ENCODE results near the gene IQSEC1. TPM values are rescaled to one million over a fixed set of nuclear protein-coding genes. Genes with fewer than 3 reads are reported as not detected.

Gene IQSEC1
- total and polyA plus RNA-seq, 9 of the 15 experiments (the other 6 are each of a cell fraction or from before 2014, with no cell fraction given) = 0.56 to 39.0 (median 6.8) TPM

DNA sequence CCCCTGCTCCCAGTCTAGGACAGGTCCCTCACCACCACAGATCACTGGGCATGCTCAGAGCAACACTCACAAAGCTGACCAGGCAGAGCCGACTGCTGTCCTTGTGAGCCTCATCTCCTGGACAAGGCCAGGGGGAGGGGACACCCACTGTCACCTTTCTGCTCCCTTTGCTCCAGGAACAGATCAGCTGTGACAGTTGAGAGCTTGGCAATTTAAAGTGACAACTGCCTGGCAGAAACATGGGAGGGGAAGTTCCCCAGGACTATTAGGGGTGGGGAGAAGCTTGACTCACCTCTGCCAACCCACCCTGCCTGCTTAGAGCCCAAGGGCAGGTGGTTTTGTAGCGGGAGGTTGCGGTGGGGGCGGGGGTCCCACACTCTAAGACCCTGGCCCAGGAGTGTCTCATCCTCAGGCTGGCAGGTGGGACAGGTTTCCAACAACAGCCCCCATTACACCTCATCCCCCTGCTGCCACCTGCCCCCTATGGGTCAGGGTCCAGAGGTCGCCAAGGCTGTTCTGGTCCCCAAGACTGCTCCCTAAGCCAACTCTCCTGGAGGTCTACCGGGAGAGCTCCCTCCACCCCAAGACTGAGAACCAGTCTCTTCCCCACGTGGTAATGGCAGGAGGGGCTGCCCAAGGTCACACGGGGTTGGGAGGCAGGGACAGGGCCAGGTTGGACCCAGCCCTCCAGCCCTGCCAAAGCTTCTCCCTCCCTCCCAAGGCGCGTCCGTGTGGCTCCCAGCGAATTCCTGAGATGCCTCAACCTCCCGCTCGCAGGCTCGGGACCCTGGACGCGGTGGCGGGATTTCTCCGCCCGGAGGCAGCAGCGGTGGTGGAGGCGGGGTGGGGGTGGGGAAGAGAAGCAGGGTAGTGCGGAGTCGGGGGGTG, 80.4 kb downstream of the IQSEC1 start (continued):
- TF ChIP-seq, protein P1, sequence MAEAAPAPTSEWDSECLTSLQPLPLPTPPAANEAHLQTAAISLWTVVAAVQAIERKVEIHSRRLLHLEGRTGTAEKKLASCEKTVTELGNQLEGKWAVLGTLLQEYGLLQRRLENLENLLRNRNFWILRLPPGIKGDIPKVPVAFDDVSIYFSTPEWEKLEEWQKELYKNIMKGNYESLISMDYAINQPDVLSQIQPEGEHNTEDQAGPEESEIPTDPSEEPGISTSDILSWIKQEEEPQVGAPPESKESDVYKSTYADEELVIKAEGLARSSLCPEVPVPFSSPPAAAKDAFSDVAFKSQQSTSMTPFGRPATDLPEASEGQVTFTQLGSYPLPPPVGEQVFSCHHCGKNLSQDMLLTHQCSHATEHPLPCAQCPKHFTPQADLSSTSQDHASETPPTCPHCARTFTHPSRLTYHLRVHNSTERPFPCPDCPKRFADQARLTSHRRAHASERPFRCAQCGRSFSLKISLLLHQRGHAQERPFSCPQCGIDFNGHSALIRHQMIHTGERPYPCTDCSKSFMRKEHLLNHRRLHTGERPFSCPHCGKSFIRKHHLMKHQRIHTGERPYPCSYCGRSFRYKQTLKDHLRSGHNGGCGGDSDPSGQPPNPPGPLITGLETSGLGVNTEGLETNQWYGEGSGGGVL (CRISPR knock-in tag; IDR thresholded peaks at IDR 0.05) = no peak
- no peak for TF ChIP-seq BCL6 (CRISPR knock-in tag; IDR thresholded peaks at IDR 0.05)
- TF ChIP-seq, protein P2, sequence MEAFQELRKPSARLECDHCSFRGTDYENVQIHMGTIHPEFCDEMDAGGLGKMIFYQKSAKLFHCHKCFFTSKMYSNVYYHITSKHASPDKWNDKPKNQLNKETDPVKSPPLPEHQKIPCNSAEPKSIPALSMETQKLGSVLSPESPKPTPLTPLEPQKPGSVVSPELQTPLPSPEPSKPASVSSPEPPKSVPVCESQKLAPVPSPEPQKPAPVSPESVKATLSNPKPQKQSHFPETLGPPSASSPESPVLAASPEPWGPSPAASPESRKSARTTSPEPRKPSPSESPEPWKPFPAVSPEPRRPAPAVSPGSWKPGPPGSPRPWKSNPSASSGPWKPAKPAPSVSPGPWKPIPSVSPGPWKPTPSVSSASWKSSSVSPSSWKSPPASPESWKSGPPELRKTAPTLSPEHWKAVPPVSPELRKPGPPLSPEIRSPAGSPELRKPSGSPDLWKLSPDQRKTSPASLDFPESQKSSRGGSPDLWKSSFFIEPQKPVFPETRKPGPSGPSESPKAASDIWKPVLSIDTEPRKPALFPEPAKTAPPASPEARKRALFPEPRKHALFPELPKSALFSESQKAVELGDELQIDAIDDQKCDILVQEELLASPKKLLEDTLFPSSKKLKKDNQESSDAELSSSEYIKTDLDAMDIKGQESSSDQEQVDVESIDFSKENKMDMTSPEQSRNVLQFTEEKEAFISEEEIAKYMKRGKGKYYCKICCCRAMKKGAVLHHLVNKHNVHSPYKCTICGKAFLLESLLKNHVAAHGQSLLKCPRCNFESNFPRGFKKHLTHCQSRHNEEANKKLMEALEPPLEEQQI (IDR thresholded peaks at IDR 0.05) = no peak
- TF ChIP-seq EP400 (IDR thresholded peaks at IDR 0.05) = no peak
- no peak for TF ChIP-seq IRF2 (CRISPR knock-in tag; IDR thresholded peaks at IDR 0.05)
- TF ChIP-seq L3MBTL2 (IDR thresholded peaks at IDR 0.05) = 0 out of 2 replicates have a peak, but pooled peaks have one; percentile 4
- 0 out of 2 replicates have a peak, but pooled peaks have one; percentile 29 for TF ChIP-seq E2F3 (CRISPR knock-in tag; IDR thresholded peaks at IDR 0.05)
- TF ChIP-seq, protein P3, sequence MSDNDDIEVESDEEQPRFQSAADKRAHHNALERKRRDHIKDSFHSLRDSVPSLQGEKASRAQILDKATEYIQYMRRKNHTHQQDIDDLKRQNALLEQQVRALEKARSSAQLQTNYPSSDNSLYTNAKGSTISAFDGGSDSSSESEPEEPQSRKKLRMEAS (CRISPR knock-in tag; IDR thresholded peaks at IDR 0.05) = peak; percentile 69
- no peak for TF ChIP-seq ELF4 (CRISPR knock-in tag; IDR thresholded peaks at IDR 0.05)
- TF ChIP-seq, protein P4, sequence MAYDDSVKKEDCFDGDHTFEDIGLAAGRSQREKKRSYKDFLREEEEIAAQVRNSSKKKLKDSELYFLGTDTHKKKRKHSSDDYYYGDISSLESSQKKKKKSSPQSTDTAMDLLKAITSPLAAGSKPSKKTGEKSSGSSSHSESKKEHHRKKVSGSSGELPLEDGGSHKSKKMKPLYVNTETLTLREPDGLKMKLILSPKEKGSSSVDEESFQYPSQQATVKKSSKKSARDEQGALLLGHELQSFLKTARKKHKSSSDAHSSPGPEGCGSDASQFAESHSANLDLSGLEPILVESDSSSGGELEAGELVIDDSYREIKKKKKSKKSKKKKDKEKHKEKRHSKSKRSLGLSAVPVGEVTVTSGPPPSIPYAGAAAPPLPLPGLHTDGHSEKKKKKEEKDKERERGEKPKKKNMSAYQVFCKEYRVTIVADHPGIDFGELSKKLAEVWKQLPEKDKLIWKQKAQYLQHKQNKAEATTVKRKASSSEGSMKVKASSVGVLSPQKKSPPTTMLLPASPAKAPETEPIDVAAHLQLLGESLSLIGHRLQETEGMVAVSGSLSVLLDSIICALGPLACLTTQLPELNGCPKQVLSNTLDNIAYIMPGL (CRISPR knock-in tag; IDR thresholded peaks at IDR 0.05) = no peak
- 0 out of 4 replicates have a peak, but pooled peaks have one; percentile 4 to 8 for TF ChIP-seq MAZ (CRISPR knock-in tag; conservative IDR thresholded peaks at IDR 0.05 in 1 of 2, IDR thresholded peaks at IDR 0.05 in 1 of 2)
- TF ChIP-seq, protein P5, sequence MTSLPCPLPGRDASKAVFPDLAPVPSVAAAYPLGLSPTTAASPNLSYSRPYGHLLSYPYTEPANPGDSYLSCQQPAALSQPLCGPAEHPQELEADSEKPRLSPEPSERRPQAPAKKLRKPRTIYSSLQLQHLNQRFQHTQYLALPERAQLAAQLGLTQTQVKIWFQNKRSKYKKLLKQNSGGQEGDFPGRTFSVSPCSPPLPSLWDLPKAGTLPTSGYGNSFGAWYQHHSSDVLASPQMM (CRISPR knock-in tag; IDR thresholded peaks at IDR 0.05) = no peak
- 0 out of 4 replicates have a peak, but pooled peaks of 1 of the 2 experiments have one; percentile 4 for TF ChIP-seq HDAC1 (IDR thresholded peaks at IDR 0.05)
- TF ChIP-seq, protein P6, sequence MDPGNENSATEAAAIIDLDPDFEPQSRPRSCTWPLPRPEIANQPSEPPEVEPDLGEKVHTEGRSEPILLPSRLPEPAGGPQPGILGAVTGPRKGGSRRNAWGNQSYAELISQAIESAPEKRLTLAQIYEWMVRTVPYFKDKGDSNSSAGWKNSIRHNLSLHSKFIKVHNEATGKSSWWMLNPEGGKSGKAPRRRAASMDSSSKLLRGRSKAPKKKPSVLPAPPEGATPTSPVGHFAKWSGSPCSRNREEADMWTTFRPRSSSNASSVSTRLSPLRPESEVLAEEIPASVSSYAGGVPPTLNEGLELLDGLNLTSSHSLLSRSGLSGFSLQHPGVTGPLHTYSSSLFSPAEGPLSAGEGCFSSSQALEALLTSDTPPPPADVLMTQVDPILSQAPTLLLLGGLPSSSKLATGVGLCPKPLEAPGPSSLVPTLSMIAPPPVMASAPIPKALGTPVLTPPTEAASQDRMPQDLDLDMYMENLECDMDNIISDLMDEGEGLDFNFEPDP (CRISPR knock-in tag; IDR thresholded peaks at IDR 0.05) = no peak
- TF ChIP-seq, protein P7, sequence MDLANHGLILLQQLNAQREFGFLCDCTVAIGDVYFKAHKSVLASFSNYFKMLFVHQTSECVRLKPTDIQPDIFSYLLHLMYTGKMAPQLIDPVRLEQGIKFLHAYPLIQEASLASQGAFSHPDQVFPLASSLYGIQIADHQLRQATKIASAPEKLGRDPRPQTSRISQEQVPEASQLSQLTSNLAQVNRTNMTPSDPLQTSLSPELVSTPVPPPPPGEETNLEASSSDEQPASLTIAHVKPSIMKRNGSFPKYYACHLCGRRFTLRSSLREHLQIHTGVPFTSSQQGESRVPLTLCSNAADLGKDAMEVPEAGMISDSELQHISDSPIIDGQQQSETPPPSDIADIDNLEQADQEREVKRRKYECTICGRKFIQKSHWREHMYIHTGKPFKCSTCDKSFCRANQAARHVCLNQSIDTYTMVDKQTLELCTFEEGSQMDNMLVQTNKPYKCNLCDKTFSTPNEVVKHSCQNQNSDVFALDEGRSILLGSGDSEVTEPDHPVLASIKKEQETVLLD (IDR thresholded peaks at IDR 0.05) = 0 out of 2 replicates have a peak, but pooled peaks have one; percentile 18
- peak; percentile 18 for TF ChIP-seq MEIS2 (IDR thresholded peaks at IDR 0.05; ENCODE audit: partially characterized antibody)
